HG03159 (cell line): ENCODE data around the gene RBM23.
"Not testable (repeated sequence)": the region's sequence is repeated elsewhere in the genome, so short reads cannot be mapped to it uniquely, and the experiment has no call there.

Experiments used
- ATAC-seq: cut with Tn5 transposase; IDR thresholded peaks from one replicate; pipeline ENCODE4 v1.9.1; 2021; ENCODE audit warnings: mild to moderate bottlenecking, moderate library complexity; ENCODE audit not compliant: unreplicated experiment

RBM23 gene

GRCh38 chr14:22865424-22866405 is 53.2 kb downstream of the RBM23 start:
- ATAC-seq, result no peak

- ATAC-seq, result no peak
These were observed 54.0 kb downstream of the RBM23 start for GRCh38 chr14:22864979-22865378.

- no peak for ATAC-seq
These were observed 57.3 kb downstream of the RBM23 start for GRCh38 chr14:22861651-22862050.

GRCh38 chr14:22860377-22860776 is 58.6 kb downstream of the RBM23 start:
- not testable (repeated sequence) for ATAC-seq

GRCh38 chr14:22856428-22856827 is 62.5 kb downstream of the RBM23 start:
- no peak for ATAC-seq

- no peak for ATAC-seq
These were observed 63.8 kb downstream of the RBM23 start for GRCh38 chr14:22854963-22855724.

GRCh38 chr14:22854296-22854695 is 64.7 kb downstream of the RBM23 start:
- not testable (repeated sequence) for ATAC-seq

GRCh38 chr14:22852940-22853767 is 65.8 kb downstream of the RBM23 start:
- ATAC-seq, result peak; percentile 53

GRCh38 chr14:22852599-22852939 is 66.4 kb downstream of the RBM23 start:
- ATAC-seq, result no peak

GRCh38 chr14:22852178-22852577 is 66.8 kb downstream of the RBM23 start:
- ATAC-seq, result not testable (repeated sequence)

GRCh38 chr14:22850944-22851764 is 67.8 kb downstream of the RBM23 start:
- no peak for ATAC-seq

GRCh38 chr14:22849212-22849819 is 69.6 kb downstream of the RBM23 start:
- ATAC-seq, result no peak

- ATAC-seq, result no peak
These were observed 70.4 kb downstream of the RBM23 start for GRCh38 chr14:22848351-22849164.

- no peak for ATAC-seq
These were observed 71.1 kb downstream of the RBM23 start for GRCh38 chr14:22847661-22848341.

GRCh38 chr14:22846811-22847307 is 72.1 kb downstream of the RBM23 start:
- no peak for ATAC-seq

- ATAC-seq, result no peak
These were observed 72.9 kb downstream of the RBM23 start for GRCh38 chr14:22845821-22846625.

- no peak for ATAC-seq
These were observed 73.9 kb downstream of the RBM23 start for GRCh38 chr14:22845103-22845394.
